A549 (cell line): Measurements from ENCODE around the gene AP5B1.
"Not testable (repeated sequence)": the region's sequence is repeated elsewhere in the genome, so short reads cannot be mapped to it uniquely, and the experiment has no call there.

Experiments used
- BHLHE40 ChIP-seq: IDR thresholded peaks from 2 replicates; pipeline ENCODE4 v1.6.1; 2012; ENCODE audit warnings: low read depth, low read length, inconsistent platforms
- EP300 ChIP-seq, 2 experiments: fragments of >200 bp; sonication (Bioruptor Twin); formaldehyde crosslinking; IDR thresholded peaks; 2 replicates in 1 of 2; 3 replicates in 1 of 2; pipeline ENCODE4 v1.6.1; 2016 to 2017
- FOSL2 ChIP-seq, 2 experiments: fragments of 450-650 bp in 1 of 2; fragments of >200 bp in 1 of 2; sonication (Bioruptor Twin) in 1 of 2; formaldehyde crosslinking; IDR thresholded peaks; 2 replicates each; pipeline versions ENCODE4 v1.5.0 to v1.6.1; 2016 to 2020; ENCODE audit warnings: mild to moderate bottlenecking in 1 of 2, moderate library complexity in 1 of 2
- POLR2A ChIP-seq: IDR thresholded peaks from 2 replicates; pipeline ENCODE4 v1.6.1; 2012; ENCODE audit warnings: mild to moderate bottlenecking, low read length
- RFX5 ChIP-seq: fragments of 450-650 bp; IDR thresholded peaks from 2 replicates; pipeline ENCODE4 v1.7.1; 2014; ENCODE audit warnings: antibody characterized with exemption, mild to moderate bottlenecking, moderate library complexity
- SREBF2 ChIP-seq: fragments of 450-650 bp; IDR thresholded peaks from 2 replicates; pipeline ENCODE4 v1.6.1; 2014; ENCODE audit warnings: mild to moderate bottlenecking, moderate library complexity
- TF ChIP-seq, protein P1 (sequence below): fragments of >200 bp; sonication (Bioruptor Twin); formaldehyde crosslinking; IDR thresholded peaks from 3 replicates; pipeline ENCODE4 v1.5.1; 2016

DNA sequence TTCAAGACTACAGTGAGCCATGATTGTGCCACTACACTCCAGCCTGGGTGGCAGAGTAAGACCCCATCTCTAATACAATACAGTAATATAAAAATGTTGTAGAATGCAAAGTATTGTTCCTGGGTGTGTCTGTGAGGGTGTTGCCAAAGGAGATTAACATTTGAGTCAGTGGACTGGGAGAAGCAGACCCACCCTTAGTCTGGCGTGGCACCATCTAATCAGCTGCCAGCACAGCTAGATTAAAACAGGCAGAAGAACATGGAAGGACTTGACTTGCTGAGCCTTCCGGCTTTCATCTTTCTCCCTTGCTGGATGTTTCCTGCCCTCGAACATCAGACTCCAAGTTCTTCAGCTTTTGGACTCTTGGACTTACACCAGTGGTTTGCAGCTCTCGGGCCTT is 45.7 kb downstream of the AP5B1 start:
- TF ChIP-seq, protein P1, sequence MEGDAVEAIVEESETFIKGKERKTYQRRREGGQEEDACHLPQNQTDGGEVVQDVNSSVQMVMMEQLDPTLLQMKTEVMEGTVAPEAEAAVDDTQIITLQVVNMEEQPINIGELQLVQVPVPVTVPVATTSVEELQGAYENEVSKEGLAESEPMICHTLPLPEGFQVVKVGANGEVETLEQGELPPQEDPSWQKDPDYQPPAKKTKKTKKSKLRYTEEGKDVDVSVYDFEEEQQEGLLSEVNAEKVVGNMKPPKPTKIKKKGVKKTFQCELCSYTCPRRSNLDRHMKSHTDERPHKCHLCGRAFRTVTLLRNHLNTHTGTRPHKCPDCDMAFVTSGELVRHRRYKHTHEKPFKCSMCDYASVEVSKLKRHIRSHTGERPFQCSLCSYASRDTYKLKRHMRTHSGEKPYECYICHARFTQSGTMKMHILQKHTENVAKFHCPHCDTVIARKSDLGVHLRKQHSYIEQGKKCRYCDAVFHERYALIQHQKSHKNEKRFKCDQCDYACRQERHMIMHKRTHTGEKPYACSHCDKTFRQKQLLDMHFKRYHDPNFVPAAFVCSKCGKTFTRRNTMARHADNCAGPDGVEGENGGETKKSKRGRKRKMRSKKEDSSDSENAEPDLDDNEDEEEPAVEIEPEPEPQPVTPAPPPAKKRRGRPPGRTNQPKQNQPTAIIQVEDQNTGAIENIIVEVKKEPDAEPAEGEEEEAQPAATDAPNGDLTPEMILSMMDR: not testable (repeated sequence)
- not testable (repeated sequence) for TF ChIP-seq POLR2A; FOSL2 (IDR thresholded peaks at IDR 0.05); FOSL2 (CRISPR knock-in tag; IDR thresholded peaks at IDR 0.05); BHLHE40; RFX5; EP300 (IDR thresholded peaks at IDR 0.05); SREBF2
